ENCODE measurements around the gene BHLHA9. TPM values are rescaled to one million over a fixed set of nuclear protein-coding genes. Genes with fewer than 3 reads are reported as not detected.

Gene BHLHA9
- total RNA-seq, 4 donors from 2014 or later, result not detected

- peaks cover 55% of the 10 kb centered on the region for H3K4me1 ChIP-seq
- DNase-seq (ENCODE audit: low spot score in 2 of 2), result no peak
- 42% methylated on average over 11 of the region's 51 CpGs for WGBS
- peak overlapping the region; percentile 78 for H3K27ac ChIP-seq
- H3K4me3 ChIP-seq, result peak overlapping the region; percentile 69
- TF ChIP-seq EP300 (IDR thresholded peaks at IDR 0.05) (no peak), POLR2A (IDR thresholded peaks at IDR 0.05) (no peak), POLR2AphosphoS5 (IDR thresholded peaks at IDR 0.05) (no peak)
- TF ChIP-seq, protein P1, sequence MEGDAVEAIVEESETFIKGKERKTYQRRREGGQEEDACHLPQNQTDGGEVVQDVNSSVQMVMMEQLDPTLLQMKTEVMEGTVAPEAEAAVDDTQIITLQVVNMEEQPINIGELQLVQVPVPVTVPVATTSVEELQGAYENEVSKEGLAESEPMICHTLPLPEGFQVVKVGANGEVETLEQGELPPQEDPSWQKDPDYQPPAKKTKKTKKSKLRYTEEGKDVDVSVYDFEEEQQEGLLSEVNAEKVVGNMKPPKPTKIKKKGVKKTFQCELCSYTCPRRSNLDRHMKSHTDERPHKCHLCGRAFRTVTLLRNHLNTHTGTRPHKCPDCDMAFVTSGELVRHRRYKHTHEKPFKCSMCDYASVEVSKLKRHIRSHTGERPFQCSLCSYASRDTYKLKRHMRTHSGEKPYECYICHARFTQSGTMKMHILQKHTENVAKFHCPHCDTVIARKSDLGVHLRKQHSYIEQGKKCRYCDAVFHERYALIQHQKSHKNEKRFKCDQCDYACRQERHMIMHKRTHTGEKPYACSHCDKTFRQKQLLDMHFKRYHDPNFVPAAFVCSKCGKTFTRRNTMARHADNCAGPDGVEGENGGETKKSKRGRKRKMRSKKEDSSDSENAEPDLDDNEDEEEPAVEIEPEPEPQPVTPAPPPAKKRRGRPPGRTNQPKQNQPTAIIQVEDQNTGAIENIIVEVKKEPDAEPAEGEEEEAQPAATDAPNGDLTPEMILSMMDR (IDR thresholded peaks at IDR 0.05), result no peak
- H3K27me3 ChIP-seq, result peaks cover 57% of the 10 kb centered on the region
- H3K36me3 ChIP-seq, result no peaks in the 10 kb centered on the region
- H3K9me3 ChIP-seq, result no peaks in the 10 kb centered on the region
Measured at GRCh38 chr17:1229900-1230501, 40.2 kb upstream of the BHLHA9 start.

DNA sequence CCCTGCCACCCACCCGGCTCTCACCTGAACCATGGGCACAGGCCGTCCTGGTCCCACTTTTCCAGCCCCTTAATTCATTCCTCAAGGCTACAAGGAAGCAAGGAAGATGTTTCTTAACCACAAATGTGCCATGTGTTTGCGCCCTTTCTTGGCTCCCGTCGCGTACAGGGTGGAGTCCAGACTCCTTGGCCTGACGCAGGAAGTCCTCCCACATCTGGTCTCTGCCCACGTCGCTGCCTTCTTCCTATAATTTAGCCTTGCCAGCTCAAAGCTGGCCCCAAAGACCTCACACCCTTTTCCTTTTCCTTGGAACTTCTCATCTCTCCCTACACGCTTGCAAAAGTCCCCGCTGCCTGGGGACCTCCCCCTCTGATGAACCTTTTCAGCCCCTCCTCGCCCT, 38.8 kb upstream of the BHLHA9 start:
- Histone ChIP-seq H3K36me3 (no peaks in the 10 kb centered on the region), H3K9me3 (no peaks in the 10 kb centered on the region), H3K27ac (peak overlapping the region; percentile 50), H3K4me1 (peaks cover 55% of the 10 kb centered on the region), H3K27me3 (peaks cover 57% of the 10 kb centered on the region), H3K4me3 (no peak overlapping the region)
- TF ChIP-seq EP300 (IDR thresholded peaks at IDR 0.05) (no peak), POLR2A (IDR thresholded peaks at IDR 0.05) (no peak), POLR2AphosphoS5 (IDR thresholded peaks at IDR 0.05) (no peak)
- TF ChIP-seq, protein P1 (IDR thresholded peaks at IDR 0.05), result no peak
- peak in 1 of 2 donors; percentile 89 for DNase-seq (ENCODE audit: low spot score in 2 of 2)
- 35% methylated on average over 12 of the region's 12 CpGs for WGBS

DNA sequence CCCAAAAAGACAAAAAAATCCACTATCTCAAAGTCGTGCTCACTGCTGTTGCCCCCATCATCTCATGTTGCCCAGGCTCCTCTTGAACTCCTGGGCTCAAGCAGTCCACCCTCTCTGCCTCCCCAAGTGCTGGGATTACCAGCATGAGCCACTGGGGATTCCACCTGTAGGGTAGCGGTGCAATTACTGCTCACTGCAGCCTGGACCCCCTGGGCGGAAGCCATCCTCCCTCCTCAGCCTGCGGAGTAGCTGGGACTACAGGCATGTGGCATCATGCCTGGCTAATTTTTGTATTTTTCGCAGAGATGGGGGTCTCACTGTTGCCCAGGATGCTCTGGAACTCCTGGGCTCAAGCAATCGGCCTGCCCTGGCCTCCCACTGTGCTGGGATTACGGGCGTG, 37.9 kb upstream of the BHLHA9 start:
- Histone ChIP-seq H3K27ac (peak overlapping the region; percentile 64), H3K4me3 (no peak overlapping the region), H3K36me3 (no peaks in the 10 kb centered on the region), H3K9me3 (no peaks in the 10 kb centered on the region), H3K4me1 (peaks cover 50% of the 10 kb centered on the region), H3K27me3 (peaks cover 49% of the 10 kb centered on the region)
- no peak for TF ChIP-seq POLR2AphosphoS5 (IDR thresholded peaks at IDR 0.05)
- no peak for TF ChIP-seq EP300 (IDR thresholded peaks at IDR 0.05)
- TF ChIP-seq POLR2A (IDR thresholded peaks at IDR 0.05), result no peak
- TF ChIP-seq, protein P1 (IDR thresholded peaks at IDR 0.05), result no peak
- DNase-seq (ENCODE audit: low spot score in 2 of 2), result no peak
- 72% methylated on average over 8 of the region's 8 CpGs for WGBS

GRCh38 chr17:1232786-1233185, 37.5 kb upstream of the BHLHA9 start:
- H3K4me3 ChIP-seq, result no peak overlapping the region
- no peak for DNase-seq (ENCODE audit: low spot score in 2 of 2)
- TF ChIP-seq POLR2A (IDR thresholded peaks at IDR 0.05), result no peak
- TF ChIP-seq POLR2AphosphoS5 (IDR thresholded peaks at IDR 0.05), result no peak
- TF ChIP-seq, protein P1 (IDR thresholded peaks at IDR 0.05), result no peak
- TF ChIP-seq EP300 (IDR thresholded peaks at IDR 0.05), result no peak
- peaks cover 46% of the 10 kb centered on the region for H3K4me1 ChIP-seq
- peaks cover 44% of the 10 kb centered on the region for H3K27me3 ChIP-seq
- peak overlapping the region; percentile 64 for H3K27ac ChIP-seq
- WGBS, result 55% methylated on average over 11 of the region's 11 CpGs
- H3K36me3 ChIP-seq, result no peaks in the 10 kb centered on the region
- H3K9me3 ChIP-seq, result no peaks in the 10 kb centered on the region

DNA sequence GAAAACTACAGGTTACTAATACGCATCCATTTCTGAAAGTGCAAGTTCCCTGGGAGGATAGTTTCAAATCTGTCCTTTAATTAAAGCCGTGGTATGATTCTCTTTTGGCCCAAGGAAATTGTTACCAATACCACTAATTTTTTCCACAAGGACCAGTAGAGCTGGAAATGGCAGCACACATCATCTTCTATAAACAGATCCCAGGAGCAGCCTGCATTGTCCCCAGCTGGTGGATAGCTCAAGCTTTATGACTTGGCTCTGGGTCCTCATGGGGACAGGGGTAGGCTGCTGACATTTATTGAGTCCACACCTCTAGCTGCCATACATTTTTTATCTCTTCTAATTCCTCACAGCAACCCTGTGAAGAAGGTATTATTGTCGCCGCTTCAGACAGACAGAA, 35.8 kb upstream of the BHLHA9 start:
- no peak for DNase-seq (ENCODE audit: low spot score in 2 of 2)
- peaks cover 28% of the 10 kb centered on the region for H3K27me3 ChIP-seq
- H3K9me3 ChIP-seq, result no peaks in the 10 kb centered on the region
- WGBS, result 78% methylated on average over 4 of the region's 4 CpGs
- H3K27ac ChIP-seq, result peak overlapping the region; percentile 56
- no peak for TF ChIP-seq POLR2A (IDR thresholded peaks at IDR 0.05)
- no peak for TF ChIP-seq EP300 (IDR thresholded peaks at IDR 0.05)
- H3K4me3 ChIP-seq, result no peak overlapping the region
- H3K4me1 ChIP-seq, result peaks cover 29% of the 10 kb centered on the region
- H3K36me3 ChIP-seq, result no peaks in the 10 kb centered on the region

- Histone ChIP-seq H3K4me1 (peaks cover 2% of the 10 kb centered on the region), H3K27ac (no peak overlapping the region), H3K27me3 (peaks cover under 1% of the 10 kb centered on the region), H3K9me3 (no peaks in the 10 kb centered on the region), H3K36me3 (no peaks in the 10 kb centered on the region), H3K4me3 (no peak overlapping the region)
- 100% methylated on average over 6 of the region's 6 CpGs for WGBS
- TF ChIP-seq POLR2AphosphoS5 (IDR thresholded peaks at IDR 0.05) (no peak), POLR2A (IDR thresholded peaks at IDR 0.05) (no peak), EP300 (IDR thresholded peaks at IDR 0.05) (no peak)
- TF ChIP-seq, protein P1 (IDR thresholded peaks at IDR 0.05), result no peak
- no peak for DNase-seq (ENCODE audit: low spot score in 2 of 2)
Measured at GRCh38 chr17:1237471-1237870, 32.8 kb upstream of the BHLHA9 start.

Measured in suprapubic skin (tissue), 4 donors.